Tibial nerve (tissue), 4 donors: ENCODE measurements around the gene NAA60.

Source experiments
- CTCF ChIP-seq, 5 experiments: fragments of 200-600 bp in 3 of 5; fragments of 450-650 bp in 2 of 5; sonication (generic) in 3 of 5; IDR thresholded peaks; one replicate each; pipeline ENCODE4 v1.5.1; 2016 to 2019; ENCODE audit warnings: antibody characterized with exemption in 5 of 5, mild to moderate bottlenecking in 3 of 5, moderate library complexity in 2 of 5
- EP300 ChIP-seq, 2 donors: sonication (generic); formaldehyde crosslinking; IDR thresholded peaks; one replicate each; pipeline ENCODE4 v1.6.1; 2017; ENCODE audit warnings: antibody characterized with exemption in 2 of 2, mild to moderate bottlenecking in 1 of 2
- POLR2A ChIP-seq, 2 donors: fragments of 450-650 bp; IDR thresholded peaks; one replicate each; pipeline ENCODE4 v1.6.1; 2017; ENCODE audit warnings: antibody characterized with exemption in 2 of 2, mild to moderate bottlenecking in 2 of 2, moderate library complexity in 2 of 2

GRCh38 chr16:3508736-3509135, 65.3 kb downstream of the NAA60 start:
- TF ChIP-seq CTCF (IDR thresholded peaks at IDR 0.05) (no peak), POLR2A (IDR thresholded peaks at IDR 0.05) (no peak), EP300 (IDR thresholded peaks at IDR 0.05) (no peak)
